PFSK-1 (cell line): ENCODE data around the gene ALDH9A1.

ENCODE experiments used
- FOXP2 ChIP-seq: optimal IDR thresholded peaks from 2 replicates; pipeline ENCODE3; 2011; ENCODE audit warnings: borderline replicate concordance, control low read depth, inconsistent platforms; ENCODE audit not compliant: insufficient read depth; ENCODE audit errors: extremely low read length, extremely low read depth
- POLR2AphosphoS5 ChIP-seq: IDR thresholded peaks from 2 replicates; pipeline ENCODE4 v1.6.1; 2012; ENCODE audit warnings: low read depth, mild to moderate bottlenecking, control low read depth, low read length, moderate library complexity
- SIN3A ChIP-seq: IDR thresholded peaks from 2 replicates; pipeline ENCODE4 v1.6.1; 2012; ENCODE audit warnings: mild to moderate bottlenecking, low read length, moderate library complexity, borderline replicate concordance; ENCODE audit not compliant: insufficient read depth
- TAF1 ChIP-seq: IDR thresholded peaks from 2 replicates; pipeline ENCODE4 v1.6.1; 2012; ENCODE audit warnings: low read length, control low read depth, borderline replicate concordance; ENCODE audit not compliant: insufficient read depth
- TF ChIP-seq, protein P1 (sequence below), 2 experiments: IDR thresholded peaks; 2 replicates each; pipeline versions ENCODE4 v1.6.1 to v1.8.0; 2011 to 2012; ENCODE audit warnings: low read depth in 2 of 2, low read length in 2 of 2, control low read depth in 1 of 2, inconsistent platforms in 1 of 2, mild to moderate bottlenecking in 1 of 2, moderate library complexity in 1 of 2; ENCODE audit not compliant: insufficient read depth in 1 of 2

Gene ALDH9A1

DNA sequence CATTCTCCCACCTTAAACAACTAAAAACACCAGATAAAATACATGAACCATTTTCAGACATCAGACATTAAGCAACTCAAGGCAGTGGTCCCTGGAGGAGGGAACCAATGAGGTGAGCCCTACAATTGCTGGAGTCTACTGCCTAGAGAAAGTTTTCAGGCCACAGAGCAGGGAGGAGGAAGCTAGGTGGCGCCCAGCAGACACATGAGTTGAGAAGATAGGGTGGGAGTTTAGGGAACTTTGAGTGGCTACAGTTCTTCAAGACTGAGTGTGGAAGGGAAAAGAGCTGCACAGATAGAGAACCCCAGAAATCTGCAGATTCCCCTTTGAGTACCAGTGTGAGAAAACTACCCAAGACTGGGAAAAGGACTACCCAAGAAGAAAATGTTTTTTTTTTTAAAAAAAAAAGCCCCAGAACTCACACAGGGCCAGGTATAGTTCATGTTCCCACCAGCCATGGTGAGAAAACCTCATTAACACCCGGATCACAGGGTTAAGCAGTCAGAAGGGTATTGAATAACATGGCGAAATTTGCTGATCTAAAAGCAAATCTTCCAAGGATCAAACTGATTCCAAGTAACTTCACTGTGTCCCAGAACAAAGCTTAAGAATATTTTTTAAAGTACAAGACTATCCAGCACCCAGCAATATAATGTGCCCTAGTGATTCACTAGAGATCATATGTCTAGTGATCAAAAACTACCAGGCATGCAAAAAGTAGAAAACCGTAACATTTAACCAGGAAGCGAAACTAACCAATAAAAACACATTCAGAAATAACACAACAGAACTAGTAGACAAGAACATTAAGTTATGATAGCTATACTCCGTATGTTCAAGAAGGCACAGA lies 12.0 kb downstream of the ALDH9A1 start:
- TF ChIP-seq POLR2AphosphoS5, result no peak
- TF ChIP-seq, protein P1, sequence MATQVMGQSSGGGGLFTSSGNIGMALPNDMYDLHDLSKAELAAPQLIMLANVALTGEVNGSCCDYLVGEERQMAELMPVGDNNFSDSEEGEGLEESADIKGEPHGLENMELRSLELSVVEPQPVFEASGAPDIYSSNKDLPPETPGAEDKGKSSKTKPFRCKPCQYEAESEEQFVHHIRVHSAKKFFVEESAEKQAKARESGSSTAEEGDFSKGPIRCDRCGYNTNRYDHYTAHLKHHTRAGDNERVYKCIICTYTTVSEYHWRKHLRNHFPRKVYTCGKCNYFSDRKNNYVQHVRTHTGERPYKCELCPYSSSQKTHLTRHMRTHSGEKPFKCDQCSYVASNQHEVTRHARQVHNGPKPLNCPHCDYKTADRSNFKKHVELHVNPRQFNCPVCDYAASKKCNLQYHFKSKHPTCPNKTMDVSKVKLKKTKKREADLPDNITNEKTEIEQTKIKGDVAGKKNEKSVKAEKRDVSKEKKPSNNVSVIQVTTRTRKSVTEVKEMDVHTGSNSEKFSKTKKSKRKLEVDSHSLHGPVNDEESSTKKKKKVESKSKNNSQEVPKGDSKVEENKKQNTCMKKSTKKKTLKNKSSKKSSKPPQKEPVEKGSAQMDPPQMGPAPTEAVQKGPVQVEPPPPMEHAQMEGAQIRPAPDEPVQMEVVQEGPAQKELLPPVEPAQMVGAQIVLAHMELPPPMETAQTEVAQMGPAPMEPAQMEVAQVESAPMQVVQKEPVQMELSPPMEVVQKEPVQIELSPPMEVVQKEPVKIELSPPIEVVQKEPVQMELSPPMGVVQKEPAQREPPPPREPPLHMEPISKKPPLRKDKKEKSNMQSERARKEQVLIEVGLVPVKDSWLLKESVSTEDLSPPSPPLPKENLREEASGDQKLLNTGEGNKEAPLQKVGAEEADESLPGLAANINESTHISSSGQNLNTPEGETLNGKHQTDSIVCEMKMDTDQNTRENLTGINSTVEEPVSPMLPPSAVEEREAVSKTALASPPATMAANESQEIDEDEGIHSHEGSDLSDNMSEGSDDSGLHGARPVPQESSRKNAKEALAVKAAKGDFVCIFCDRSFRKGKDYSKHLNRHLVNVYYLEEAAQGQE (IDR thresholded peaks at IDR 0.05; ENCODE audit: insufficient read depth in 1 of 2, low read depth in 2 of 2, low read length in 2 of 2), result no peak
- TF ChIP-seq SIN3A, result no peak
- TF ChIP-seq FOXP2, result no peak
- TF ChIP-seq TAF1, result no peak

DNA sequence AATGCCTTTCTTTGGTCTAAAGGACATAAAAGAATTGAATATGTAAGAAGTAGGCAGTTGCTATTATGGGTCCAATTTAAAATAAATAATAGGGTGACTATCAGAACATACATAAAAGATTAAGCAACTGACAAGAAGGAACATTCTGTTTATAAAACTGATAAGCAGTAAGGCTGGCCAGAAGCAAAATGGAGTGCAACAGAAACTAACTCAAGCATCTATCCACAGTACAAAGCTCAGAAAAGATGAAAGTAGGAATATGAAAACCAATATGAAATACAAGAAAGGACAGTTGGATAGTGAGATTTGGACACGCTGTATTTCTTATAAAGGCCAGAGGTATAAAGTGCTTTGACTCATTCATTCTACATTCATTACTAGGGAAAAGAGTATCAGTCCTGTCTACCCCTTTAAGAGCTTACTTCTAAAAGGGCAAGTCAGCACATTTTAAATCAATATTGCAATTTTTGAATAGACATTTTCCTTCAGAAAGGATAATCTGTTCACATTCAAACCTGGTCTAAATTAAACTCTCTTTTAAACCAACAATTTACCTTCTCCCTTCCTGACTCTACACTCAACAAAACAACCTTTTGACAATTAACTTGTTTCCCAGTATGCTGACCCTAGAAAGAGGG lies 14.4 kb downstream of the ALDH9A1 start:
- TF ChIP-seq POLR2AphosphoS5 (no peak), TAF1 (no peak), SIN3A (no peak), FOXP2 (no peak)
- TF ChIP-seq, protein P1 (IDR thresholded peaks at IDR 0.05; ENCODE audit: insufficient read depth in 1 of 2, low read depth in 2 of 2, low read length in 2 of 2), result no peak

DNA sequence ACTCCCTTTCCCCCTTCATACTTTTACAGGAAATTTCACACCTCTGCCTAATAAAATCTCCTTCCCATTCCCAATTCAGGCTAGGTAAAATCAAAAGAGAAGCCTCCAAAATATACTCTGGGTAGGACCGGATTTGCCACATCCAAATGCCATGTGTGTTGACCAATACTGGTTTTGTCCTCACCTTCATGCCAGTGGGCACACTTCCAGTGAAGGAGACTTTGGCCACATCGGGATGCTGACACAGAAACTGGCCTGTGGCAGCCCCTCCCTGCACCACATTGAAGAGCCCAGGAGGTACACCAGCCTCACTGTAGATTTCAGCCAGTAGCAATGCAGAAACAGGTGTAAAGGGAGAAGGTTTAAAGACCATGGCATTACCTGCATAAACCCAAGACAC lies 18.1 kb downstream of the ALDH9A1 start:
- no peak for TF ChIP-seq SIN3A
- TF ChIP-seq, protein P1 (IDR thresholded peaks at IDR 0.05; ENCODE audit: insufficient read depth in 1 of 2, low read depth in 2 of 2, low read length in 2 of 2), result no peak
- TF ChIP-seq TAF1, result no peak
- no peak for TF ChIP-seq POLR2AphosphoS5
- no peak for TF ChIP-seq FOXP2

DNA sequence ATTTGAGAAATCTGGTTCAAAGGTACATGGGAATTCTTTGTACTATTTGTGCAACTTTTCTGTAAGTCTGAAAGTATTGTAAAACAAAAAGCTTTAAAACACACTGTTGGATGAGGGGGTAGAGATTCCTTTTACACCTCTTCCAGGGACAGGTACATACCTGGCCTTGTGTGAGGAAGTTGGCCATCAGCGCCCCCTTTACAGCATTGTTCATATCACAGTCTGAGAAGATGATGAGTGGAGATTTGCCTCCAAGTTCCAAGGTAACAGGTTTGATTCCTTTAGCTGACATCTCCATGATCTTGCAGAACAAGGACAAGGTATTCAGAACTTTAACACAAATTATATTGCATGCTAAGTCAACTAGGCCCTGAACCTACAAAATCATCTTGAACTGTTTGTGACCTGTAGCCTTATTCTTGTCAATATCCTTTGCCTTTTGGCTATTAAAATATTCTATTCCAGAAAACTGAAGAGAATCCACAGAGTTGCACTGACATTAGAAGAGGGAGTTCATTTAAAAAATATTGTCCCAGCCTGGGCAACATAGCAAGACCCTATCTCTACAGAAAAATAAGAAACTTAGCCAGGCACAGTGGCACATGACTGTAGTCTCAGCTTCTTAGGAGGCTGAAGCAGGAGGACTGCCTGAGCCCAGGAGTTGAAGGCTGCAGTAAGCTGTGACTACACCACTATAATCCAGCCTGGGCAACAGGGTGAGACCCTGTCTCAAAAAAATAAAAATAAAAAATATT lies 18.9 kb downstream of the ALDH9A1 start:
- no peak for TF ChIP-seq FOXP2
- no peak for TF ChIP-seq TAF1
- TF ChIP-seq SIN3A, result no peak

DNA sequence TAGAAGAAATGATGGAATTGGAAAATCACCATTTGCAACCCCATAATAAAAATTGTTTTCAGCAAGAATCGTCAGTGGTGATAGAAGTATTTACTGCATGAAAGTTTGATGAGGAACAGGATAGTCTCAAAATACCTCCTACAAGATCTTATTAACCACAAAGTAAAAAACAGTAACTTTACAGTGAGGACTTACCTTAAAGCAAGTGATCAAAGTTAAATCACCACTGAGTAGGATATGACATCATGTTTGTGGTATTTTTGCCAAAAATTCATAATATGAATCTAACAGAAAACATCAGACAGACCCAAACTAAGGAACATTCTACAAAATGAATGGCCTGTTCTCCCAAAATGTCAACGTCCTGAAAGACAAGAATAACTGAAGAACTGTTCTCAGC lies 19.9 kb downstream of the ALDH9A1 start:
- no peak for TF ChIP-seq FOXP2
- TF ChIP-seq TAF1, result no peak
- TF ChIP-seq SIN3A, result no peak
- no peak for TF ChIP-seq POLR2AphosphoS5
- TF ChIP-seq, protein P1 (IDR thresholded peaks at IDR 0.05; ENCODE audit: insufficient read depth in 1 of 2, low read depth in 2 of 2, low read length in 2 of 2), result no peak
